ENCODE data around the gene SNRPD1.

DNA sequence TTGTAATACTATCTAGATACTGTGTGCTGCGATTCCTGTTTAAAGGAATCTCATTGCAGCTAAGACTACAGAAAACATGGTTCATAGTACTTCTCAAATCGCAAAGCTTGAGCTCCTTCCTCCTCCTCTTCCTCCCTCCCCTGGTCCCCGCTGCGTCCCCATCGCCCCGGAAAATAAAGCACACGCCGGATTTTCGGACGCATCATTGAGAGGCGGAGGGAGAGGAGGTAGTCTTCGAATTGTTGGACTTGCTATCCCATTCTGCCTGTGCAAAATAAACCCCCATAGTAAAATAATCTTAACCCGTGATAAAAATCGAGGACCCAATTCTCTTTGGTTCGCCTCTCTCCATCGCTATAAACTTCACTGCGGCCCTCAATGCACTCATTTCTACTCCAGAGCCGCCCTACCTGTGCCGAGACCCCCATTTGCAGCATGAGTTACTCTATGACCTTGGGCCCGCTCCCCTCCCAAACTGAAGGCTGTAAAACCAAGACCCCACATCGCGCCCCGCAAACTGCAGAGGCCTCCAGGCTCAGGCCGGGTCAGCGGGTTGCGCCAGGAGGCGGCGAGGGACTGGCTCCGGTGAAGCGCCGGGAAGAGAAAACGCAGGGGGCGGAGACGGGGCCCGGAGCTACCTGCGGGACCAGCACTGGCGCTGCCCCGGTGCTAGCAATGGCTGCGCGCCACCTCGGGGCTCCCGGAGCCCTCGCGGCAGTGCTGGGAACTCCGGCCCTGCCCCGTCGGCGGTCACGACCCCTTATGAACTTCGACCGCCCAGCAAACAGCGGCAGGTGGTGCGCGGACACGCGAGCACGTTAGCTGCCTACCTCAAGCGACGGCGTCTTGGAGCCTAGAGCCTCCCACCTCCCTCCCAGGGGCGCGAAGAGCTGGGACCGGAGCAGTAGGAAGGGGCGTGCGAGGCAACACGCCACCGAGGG is 12.3 kb upstream of the SNRPD1 start:
- TF ChIP-seq, protein P1, sequence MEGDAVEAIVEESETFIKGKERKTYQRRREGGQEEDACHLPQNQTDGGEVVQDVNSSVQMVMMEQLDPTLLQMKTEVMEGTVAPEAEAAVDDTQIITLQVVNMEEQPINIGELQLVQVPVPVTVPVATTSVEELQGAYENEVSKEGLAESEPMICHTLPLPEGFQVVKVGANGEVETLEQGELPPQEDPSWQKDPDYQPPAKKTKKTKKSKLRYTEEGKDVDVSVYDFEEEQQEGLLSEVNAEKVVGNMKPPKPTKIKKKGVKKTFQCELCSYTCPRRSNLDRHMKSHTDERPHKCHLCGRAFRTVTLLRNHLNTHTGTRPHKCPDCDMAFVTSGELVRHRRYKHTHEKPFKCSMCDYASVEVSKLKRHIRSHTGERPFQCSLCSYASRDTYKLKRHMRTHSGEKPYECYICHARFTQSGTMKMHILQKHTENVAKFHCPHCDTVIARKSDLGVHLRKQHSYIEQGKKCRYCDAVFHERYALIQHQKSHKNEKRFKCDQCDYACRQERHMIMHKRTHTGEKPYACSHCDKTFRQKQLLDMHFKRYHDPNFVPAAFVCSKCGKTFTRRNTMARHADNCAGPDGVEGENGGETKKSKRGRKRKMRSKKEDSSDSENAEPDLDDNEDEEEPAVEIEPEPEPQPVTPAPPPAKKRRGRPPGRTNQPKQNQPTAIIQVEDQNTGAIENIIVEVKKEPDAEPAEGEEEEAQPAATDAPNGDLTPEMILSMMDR (IDR thresholded peaks at IDR 0.05): no peak
- no peak for TF ChIP-seq POLR2A (IDR thresholded peaks at IDR 0.05)
